CD4-positive, alpha-beta T cell (primary cell): ENCODE results near the gene CACNA1B. TPM values are rescaled to one million over a fixed set of nuclear protein-coding genes. Genes with fewer than 3 reads are reported as not detected.

Experiments used
- ATAC-seq: fragments of 200-7000 bp; cut with Tn5 transposase; one replicate; pipeline ENCODE4 v1.10.0; 2022; ENCODE audit warnings: mild to moderate bottlenecking; ENCODE audit not compliant: poor library complexity
- CTCF ChIA-PET: fragments of 350-600 bp; sonication (Branson Sonifier 250); formaldehyde crosslinking; loops from one replicate; lab custom pipeline; 2021; ENCODE audit warnings: antibody characterized with exemption, inconsistent platforms; lab: Charles Lee
- POLR2A ChIA-PET: fragments of 350-600 bp; sonication (Branson Sonifier 250); formaldehyde crosslinking; loops from one replicate; lab custom pipeline; 2021; ENCODE audit warnings: antibody characterized with exemption, inconsistent platforms; lab: Charles Lee
- DNase-seq, 14 experiments: peaks; one replicate each; pipeline ENCODE4 v3.0.0-alpha.2; 2013 to 2020; ENCODE audit warnings: mixed read lengths in 2 of 14
- H3K27ac ChIP-seq, 2 donors: one replicate each; pipeline versions ENCODE4 v1.5.1 to v1.7.0; 2013; ENCODE audit warnings: low read length in 2 of 2, low read depth in 1 of 2, mild to moderate bottlenecking in 1 of 2
- H3K27me3 ChIP-seq, 2 experiments: 1 replicate in 1 of 2; 2 replicates in 1 of 2; pipeline versions ENCODE4 v1.6.1 to v1.7.0; 2013; ENCODE audit warnings: low read length in 2 of 2, control low read depth in 1 of 2, mild to moderate bottlenecking in 1 of 2, moderate library complexity in 1 of 2; ENCODE audit not compliant: insufficient read depth in 2 of 2, control insufficient read depth in 1 of 2
- H3K36me3 ChIP-seq: one replicate; pipeline ENCODE4 v1.6.1; 2013; ENCODE audit warnings: low read length, control low read depth; ENCODE audit not compliant: insufficient read depth
- H3K4me1 ChIP-seq: one replicate; pipeline ENCODE4 v1.6.1; 2013; ENCODE audit warnings: low read length, control low read depth; ENCODE audit not compliant: insufficient read depth
- H3K4me3 ChIP-seq: one replicate; pipeline ENCODE4 v1.5.1; 2013; ENCODE audit warnings: mild to moderate bottlenecking, low read length, moderate library complexity
- H3K9me3 ChIP-seq, 2 experiments: 1 replicate in 1 of 2; 2 replicates in 1 of 2; pipeline versions ENCODE4 v1.6.1 to v1.7.0; 2013; ENCODE audit warnings: low read length in 2 of 2, mild to moderate bottlenecking in 2 of 2, control low read depth in 1 of 2, moderate library complexity in 1 of 2; ENCODE audit not compliant: control insufficient read depth in 1 of 2, insufficient read depth in 1 of 2
- H3K27ac Mint-ChIP-seq: one replicate; pipeline ENCODE4 v1.8.0; 2020; ENCODE audit warnings: mixed read lengths
- H3K27me3 Mint-ChIP-seq: one replicate; pipeline ENCODE4 v1.8.0; 2021; ENCODE audit warnings: mixed read lengths
- H3K36me3 Mint-ChIP-seq: one replicate; pipeline ENCODE4 v1.8.0; 2021; ENCODE audit warnings: low read depth, mixed read lengths
- H3K4me1 Mint-ChIP-seq: one replicate; pipeline ENCODE4 v1.8.0; 2021; ENCODE audit warnings: low read depth, mixed read lengths
- H3K4me3 Mint-ChIP-seq: one replicate; pipeline ENCODE4 v1.8.0; 2020; ENCODE audit warnings: mild to moderate bottlenecking, mixed read lengths
- H3K9me3 Mint-ChIP-seq: one replicate; pipeline ENCODE4 v1.8.0; 2020; ENCODE audit warnings: mixed read lengths
- intact Hi-C, 2 experiments: fragments of 100-400 bp; cut with DNase I in 1 of 2; cut with micrococcal nuclease in 1 of 2; formaldehyde crosslinking; loops; one replicate each; pipeline versions ENCODE4 v1.15.1 to v1.9.0; 2023 to 2025; cut with DNase I, micrococcal nuclease
- total RNA-seq, 174 experiments: library from RNA in 2 of 174; stranded (reverse) in 2 of 174; gene quantifications; one replicate each; pipeline ENCODE4 v1.2.3 and lab custom pipeline; 2021 to 2026
- TF ChIP-seq, protein P1 (sequence below): fragments of 200-600 bp; IDR thresholded peaks from one replicate; pipeline ENCODE4 v1.8.0; 2022; ENCODE audit warnings: antibody characterized with exemption, mild to moderate bottlenecking

CACNA1B gene
- total RNA-seq, 2 experiments from 2014 or later = not detected

DNA sequence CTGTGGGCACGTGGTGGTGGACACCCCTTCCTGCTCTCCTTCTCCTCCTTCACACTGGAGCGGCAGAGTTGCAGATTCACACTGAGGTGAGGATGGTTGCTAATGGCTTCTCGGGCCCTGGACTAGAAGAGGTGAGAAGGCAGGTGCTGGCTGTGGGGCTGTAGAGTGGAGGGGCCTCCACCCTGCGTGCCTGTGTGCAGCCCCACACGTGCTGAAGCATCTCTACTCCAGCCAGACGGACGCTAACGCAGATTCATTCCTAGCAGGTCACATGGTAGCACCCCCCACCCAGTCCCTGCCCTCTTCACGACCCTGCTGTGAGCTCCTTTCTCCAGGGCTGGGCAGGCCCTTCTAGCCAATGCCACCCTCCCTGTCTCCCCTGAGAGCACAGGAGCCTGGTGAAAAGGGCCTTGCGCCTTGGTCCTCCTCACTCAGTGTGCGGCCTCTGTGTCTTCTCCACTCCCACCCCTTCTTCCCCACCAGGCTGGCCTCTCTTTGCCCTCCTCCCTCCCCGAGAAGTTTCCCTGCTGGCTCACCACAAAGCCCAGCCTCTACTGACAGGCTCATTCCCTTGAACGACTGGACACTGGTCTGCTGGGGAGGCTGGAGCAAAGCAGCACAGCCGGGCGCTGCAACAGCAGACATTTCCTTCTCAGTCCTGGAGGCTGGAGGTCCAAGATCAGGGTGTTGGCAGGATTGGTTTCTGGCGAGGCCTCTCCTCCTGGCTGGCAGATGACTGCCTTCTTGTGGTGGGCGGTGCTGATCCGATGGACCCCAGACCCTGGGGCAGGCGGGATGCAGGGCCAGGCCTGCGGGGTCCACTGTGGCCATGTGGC is 14.2 kb downstream of the CACNA1B start:
- Mint-ChIP-seq H3K4me1 (no peaks in the 10 kb centered on the region), H3K27ac (no peak overlapping the region), H3K4me3 (no peak overlapping the region), H3K36me3 (no peaks in the 10 kb centered on the region), H3K27me3 (no peaks in the 10 kb centered on the region), H3K9me3 (no peaks in the 10 kb centered on the region)
- no peaks in the 10 kb centered on the region for H3K36me3 ChIP-seq
- no peaks in the 10 kb centered on the region for H3K27me3 ChIP-seq
- H3K4me1 ChIP-seq = no peaks in the 10 kb centered on the region
- no peak overlapping the region for H3K27ac ChIP-seq
- DNase-seq = no peak
- no peaks in the 10 kb centered on the region for H3K9me3 ChIP-seq
- ATAC-seq = no peak
- ChIA-PET POLR2A (no interaction called here), CTCF (no interaction called here)
- H3K4me3 ChIP-seq = no peak overlapping the region
- TF ChIP-seq, protein P1, sequence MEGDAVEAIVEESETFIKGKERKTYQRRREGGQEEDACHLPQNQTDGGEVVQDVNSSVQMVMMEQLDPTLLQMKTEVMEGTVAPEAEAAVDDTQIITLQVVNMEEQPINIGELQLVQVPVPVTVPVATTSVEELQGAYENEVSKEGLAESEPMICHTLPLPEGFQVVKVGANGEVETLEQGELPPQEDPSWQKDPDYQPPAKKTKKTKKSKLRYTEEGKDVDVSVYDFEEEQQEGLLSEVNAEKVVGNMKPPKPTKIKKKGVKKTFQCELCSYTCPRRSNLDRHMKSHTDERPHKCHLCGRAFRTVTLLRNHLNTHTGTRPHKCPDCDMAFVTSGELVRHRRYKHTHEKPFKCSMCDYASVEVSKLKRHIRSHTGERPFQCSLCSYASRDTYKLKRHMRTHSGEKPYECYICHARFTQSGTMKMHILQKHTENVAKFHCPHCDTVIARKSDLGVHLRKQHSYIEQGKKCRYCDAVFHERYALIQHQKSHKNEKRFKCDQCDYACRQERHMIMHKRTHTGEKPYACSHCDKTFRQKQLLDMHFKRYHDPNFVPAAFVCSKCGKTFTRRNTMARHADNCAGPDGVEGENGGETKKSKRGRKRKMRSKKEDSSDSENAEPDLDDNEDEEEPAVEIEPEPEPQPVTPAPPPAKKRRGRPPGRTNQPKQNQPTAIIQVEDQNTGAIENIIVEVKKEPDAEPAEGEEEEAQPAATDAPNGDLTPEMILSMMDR = no peak
- intact Hi-C loops = no loop called here

DNA sequence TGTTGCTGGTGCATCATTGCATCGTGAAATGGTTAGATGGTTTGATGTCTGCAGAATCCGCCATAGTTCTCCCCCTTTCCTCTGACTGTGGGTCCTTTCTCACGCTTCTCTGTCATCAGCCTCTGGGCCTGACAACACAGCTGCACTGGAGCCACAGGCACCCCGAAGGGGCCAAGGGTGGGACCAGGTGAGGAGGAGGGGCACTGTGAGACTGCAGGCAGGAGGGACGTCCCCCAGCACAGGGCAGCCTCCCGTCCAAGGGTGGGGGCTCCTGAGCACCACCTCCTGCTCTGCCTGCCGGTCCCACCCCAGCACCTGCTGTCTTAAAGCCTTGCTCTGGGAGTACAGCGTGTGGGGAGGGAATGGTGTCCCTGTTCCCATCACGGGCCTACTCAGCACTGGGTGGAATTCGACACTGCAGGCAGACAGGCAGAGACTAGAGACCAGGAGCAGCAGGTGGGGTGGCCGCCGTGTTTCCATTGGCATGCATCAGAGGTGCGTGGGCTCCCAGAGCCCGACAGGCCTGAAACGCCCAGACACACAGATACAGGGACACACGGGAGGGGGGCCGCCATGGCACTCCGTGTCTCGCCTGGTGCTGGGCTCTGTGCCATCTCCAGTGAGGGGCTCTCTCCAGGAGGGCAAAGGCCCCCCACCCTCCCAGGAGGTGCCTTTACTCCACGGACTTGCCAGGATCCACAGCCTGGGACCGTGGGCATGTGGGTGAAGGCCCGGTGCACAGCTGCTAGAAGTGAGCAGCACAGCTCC is 15.0 kb downstream of the CACNA1B start:
- H3K27me3 ChIP-seq = no peaks in the 10 kb centered on the region
- Mint-ChIP-seq H3K27me3 (no peaks in the 10 kb centered on the region), H3K4me3 (no peak overlapping the region), H3K9me3 (no peaks in the 10 kb centered on the region), H3K4me1 (no peaks in the 10 kb centered on the region), H3K36me3 (no peaks in the 10 kb centered on the region), H3K27ac (no peak overlapping the region)
- ChIA-PET POLR2A (no interaction called here), CTCF (no interaction called here)
- H3K36me3 ChIP-seq = no peaks in the 10 kb centered on the region
- no peak overlapping the region for H3K4me3 ChIP-seq
- H3K9me3 ChIP-seq = no peaks in the 10 kb centered on the region
- TF ChIP-seq, protein P1 = no peak
- H3K27ac ChIP-seq = no peak overlapping the region
- ATAC-seq (no peak), DNase-seq (no peak)
- intact Hi-C loops = no loop called here
- H3K4me1 ChIP-seq = no peaks in the 10 kb centered on the region

DNA sequence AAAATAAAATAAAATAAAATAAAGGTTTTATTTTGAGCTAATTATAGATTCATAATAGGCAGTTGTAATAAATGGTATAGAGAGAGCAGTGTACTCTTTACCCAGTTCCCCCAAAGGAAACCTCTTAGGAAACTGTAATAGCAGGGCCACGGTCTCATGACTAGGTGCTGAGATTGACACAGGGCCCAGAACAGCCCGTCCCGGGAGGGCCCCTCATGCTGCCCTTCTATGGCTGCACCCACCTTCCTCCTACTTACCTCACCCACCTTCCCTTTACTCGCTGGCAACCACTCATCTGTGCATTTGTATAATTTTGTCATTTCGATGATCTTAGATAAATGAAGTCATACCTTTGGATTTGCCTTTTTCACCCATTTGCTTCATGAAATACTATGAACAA is 16.1 kb downstream of the CACNA1B start:
- Mint-ChIP-seq H3K9me3 (peaks cover 3% of the 10 kb centered on the region), H3K36me3 (no peaks in the 10 kb centered on the region), H3K4me3 (no peak overlapping the region), H3K27me3 (no peaks in the 10 kb centered on the region), H3K27ac (no peak overlapping the region), H3K4me1 (no peaks in the 10 kb centered on the region)
- TF ChIP-seq, protein P1 = no peak
- ATAC-seq (no peak), DNase-seq (no peak)
- no peak overlapping the region for H3K4me3 ChIP-seq
- no peak overlapping the region for H3K27ac ChIP-seq
- POLR2A ChIA-PET = no interaction called here
- H3K9me3 ChIP-seq = peaks cover 0 to 2% of the 10 kb centered on the region in 2 experiments
- intact Hi-C loops = no loop called here
- H3K36me3 ChIP-seq = no peaks in the 10 kb centered on the region
- CTCF ChIA-PET = no interaction called here
- H3K4me1 ChIP-seq = no peaks in the 10 kb centered on the region
- no peaks in the 10 kb centered on the region for H3K27me3 ChIP-seq
